Stromal cell of bone marrow (primary cell): ENCODE data around the gene TSHB.
"Not testable (repeated sequence)": the region's sequence is repeated elsewhere in the genome, so short reads cannot be mapped to it uniquely, and the experiment has no call there.

Source experiments
- DNase-seq: peaks from one replicate; pipeline ENCODE4 v3.0.0-alpha.2; 2012; ENCODE audit warnings: low read depth

TSHB gene

GRCh38 chr1:115029526-115029925 is at the start of gene TSHB:
TSS of gene TSHB (plus strand) at chr1:115029826. CDS start at chr1:115033363, 3,537 bp downstream.
- DNase-seq = no peak

GRCh38 chr1:114982251-114982650 is 47.4 kb upstream of the TSHB start:
- no peak for DNase-seq

- DNase-seq = peak; percentile 25
Measured at GRCh38 chr1:114986286-114986685, 43.3 kb upstream of the TSHB start.

- no peak for DNase-seq
Measured at GRCh38 chr1:114988095-114988494, 41.5 kb upstream of the TSHB start.

- no peak for DNase-seq
Measured at GRCh38 chr1:114997510-114998289, 31.9 kb upstream of the TSHB start.

- no peak for DNase-seq
Measured at GRCh38 chr1:115006191-115006590, 23.4 kb upstream of the TSHB start.

- DNase-seq = no peak
Measured at GRCh38 chr1:115012006-115012405, 17.6 kb upstream of the TSHB start.

- DNase-seq = no peak
Measured at GRCh38 chr1:115012434-115012833, 17.2 kb upstream of the TSHB start.

- no peak for DNase-seq
Measured at GRCh38 chr1:115013792-115014191, 15.8 kb upstream of the TSHB start.

GRCh38 chr1:115019549-115019948 is 10.1 kb upstream of the TSHB start:
- not testable (repeated sequence) for DNase-seq

GRCh38 chr1:115021145-115021544 is 8.5 kb upstream of the TSHB start:
- DNase-seq = no peak

- DNase-seq = no peak
Measured at GRCh38 chr1:115023593-115023992, 6.0 kb upstream of the TSHB start.

- DNase-seq = no peak
Measured at GRCh38 chr1:115031595-115031994, 2.0 kb downstream of the TSHB start.

- no peak for DNase-seq
Measured at GRCh38 chr1:115035652-115036051, 6.0 kb downstream of the TSHB start.

GRCh38 chr1:115036814-115037507 is 7.3 kb downstream of the TSHB start:
- no peak for DNase-seq

GRCh38 chr1:115040501-115040900 is 10.9 kb downstream of the TSHB start:
- DNase-seq = no peak

GRCh38 chr1:115041654-115042053 is 12.0 kb downstream of the TSHB start:
- DNase-seq = no peak

GRCh38 chr1:115046751-115047150 is 17.1 kb downstream of the TSHB start:
- no peak for DNase-seq

- DNase-seq = no peak
Measured at GRCh38 chr1:115051850-115052249, 22.2 kb downstream of the TSHB start.

GRCh38 chr1:115052454-115053083 is 22.9 kb downstream of the TSHB start:
- no peak for DNase-seq

- DNase-seq = no peak
Measured at GRCh38 chr1:115056395-115056798, 26.8 kb downstream of the TSHB start.

- DNase-seq = no peak
Measured at GRCh38 chr1:115057661-115058254, 28.1 kb downstream of the TSHB start.

- no peak for DNase-seq
Measured at GRCh38 chr1:115059316-115059715, 29.7 kb downstream of the TSHB start.
